Smooth muscle cell (in vitro differentiated cells): ENCODE data around the gene ZMYND19. TPM values are rescaled to one million over a fixed set of nuclear protein-coding genes. Genes with fewer than 3 reads are reported as not detected.

Source experiments
- DNase-seq: peaks from one replicate; lab custom pipeline; 2025; ENCODE audit not compliant: unreplicated experiment; lab: John Stamatoyannopoulos, UW
- H2AFZ ChIP-seq: fragments of 200-600 bp; sonication (generic); 2 replicates; pipeline ENCODE4 v1.6.0; 2016; ENCODE audit warnings: antibody characterized with exemption, low read depth, mild to moderate bottlenecking
- H3F3A ChIP-seq: fragments of 200-600 bp; sonication (generic); 2 replicates; pipeline ENCODE4 v1.6.0; 2017; ENCODE audit warnings: antibody characterized with exemption, low read depth
- H3K27ac ChIP-seq: fragments of 200-600 bp; sonication (generic); 2 replicates; pipeline ENCODE4 v1.5.1; 2016; ENCODE audit warnings: low read depth, mild to moderate bottlenecking
- H3K27me3 ChIP-seq: fragments of 200-600 bp; sonication (generic); 2 replicates; pipeline ENCODE4 v1.6.1; 2016; ENCODE audit warnings: low read depth, mild to moderate bottlenecking
- H3K36me3 ChIP-seq: fragments of 200-600 bp; sonication (generic); 2 replicates; pipeline ENCODE4 v1.5.1; 2016; ENCODE audit warnings: low read depth
- H3K4me1 ChIP-seq: fragments of 200-600 bp; sonication (generic); 2 replicates; pipeline ENCODE4 v1.5.1; 2016; ENCODE audit warnings: low read depth
- H3K4me2 ChIP-seq: fragments of 200-600 bp; sonication (generic); 2 replicates; pipeline ENCODE4 v1.6.0; 2016; ENCODE audit warnings: mild to moderate bottlenecking
- H3K4me3 ChIP-seq: fragments of 200-600 bp; sonication (generic); 2 replicates; pipeline ENCODE4 v1.5.1; 2016; ENCODE audit warnings: mild to moderate bottlenecking
- H3K79me2 ChIP-seq: fragments of 200-600 bp; sonication (generic); 2 replicates; pipeline ENCODE4 v1.6.0; 2016; ENCODE audit warnings: low read depth, mild to moderate bottlenecking
- H3K9ac ChIP-seq: fragments of 200-600 bp; sonication (generic); 2 replicates; pipeline ENCODE4 v1.6.0; 2016; ENCODE audit warnings: low read depth
- H3K9me3 ChIP-seq: fragments of 200-600 bp; sonication (generic); replicated peaks from 2 replicates; pipeline ENCODE4 v1.5.1; 2016; ENCODE audit warnings: low read depth
- H4K20me1 ChIP-seq: fragments of 200-600 bp; sonication (generic); 2 replicates; pipeline ENCODE4 v1.6.0; 2016; ENCODE audit warnings: low read depth
- WGBS: methylation state at CpG from one replicate; pipeline ENCODE4 v1.1.7; 2016; ENCODE audit warnings: low lambda C conversion rate; 5-methylcytosine and 5-hydroxymethylcytosine counted together
- polyA plus RNA-seq: library from polyadenylated mRNA; unstranded; fragments of >200 nt; fragmentation: Nextera tagmentation; extraction: Ambion mirVana; gene quantifications from 2 replicates; pipeline ENCODE4 v1.2.1, GENCODE V29; 2016
- total RNA-seq: library from RNA; depleted of rRNA; stranded (reverse); fragments of >200 nt; gene quantifications from 2 replicates; pipeline ENCODE4 v1.2.3, GENCODE V29; 2014
- TF ChIP-seq, protein P1 (sequence below): fragments of 200-600 bp; sonication (generic); IDR thresholded peaks from 2 replicates; pipeline ENCODE4 v1.5.1; 2017; ENCODE audit warnings: borderline replicate concordance, mild to moderate bottlenecking, antibody characterized with exemption; ENCODE audit not compliant: insufficient read depth, poor library complexity, severe bottlenecking

Gene ZMYND19
- total and polyA plus RNA-seq, 2 experiments from 2014 or later: 16.6 to 37.8 TPM

- Histone ChIP-seq H3K4me3 (no peak overlapping the region), H2AFZ (no peak overlapping the region), H3K9me3 (no peaks in the 10 kb centered on the region), H3F3A (no peaks in the 10 kb centered on the region), H3K4me2 (no peak overlapping the region), H3K27ac (no peak overlapping the region), H3K79me2 (peaks cover 9% of the 10 kb centered on the region), H3K9ac (no peak overlapping the region), H3K4me1 (peaks cover 7% of the 10 kb centered on the region), H4K20me1 (peaks cover 6% of the 10 kb centered on the region), H3K27me3 (no peaks in the 10 kb centered on the region), H3K36me3 (no peaks in the 10 kb centered on the region)
- 88% methylated on average over 20 of the region's 20 CpGs for WGBS
- TF ChIP-seq, protein P1, sequence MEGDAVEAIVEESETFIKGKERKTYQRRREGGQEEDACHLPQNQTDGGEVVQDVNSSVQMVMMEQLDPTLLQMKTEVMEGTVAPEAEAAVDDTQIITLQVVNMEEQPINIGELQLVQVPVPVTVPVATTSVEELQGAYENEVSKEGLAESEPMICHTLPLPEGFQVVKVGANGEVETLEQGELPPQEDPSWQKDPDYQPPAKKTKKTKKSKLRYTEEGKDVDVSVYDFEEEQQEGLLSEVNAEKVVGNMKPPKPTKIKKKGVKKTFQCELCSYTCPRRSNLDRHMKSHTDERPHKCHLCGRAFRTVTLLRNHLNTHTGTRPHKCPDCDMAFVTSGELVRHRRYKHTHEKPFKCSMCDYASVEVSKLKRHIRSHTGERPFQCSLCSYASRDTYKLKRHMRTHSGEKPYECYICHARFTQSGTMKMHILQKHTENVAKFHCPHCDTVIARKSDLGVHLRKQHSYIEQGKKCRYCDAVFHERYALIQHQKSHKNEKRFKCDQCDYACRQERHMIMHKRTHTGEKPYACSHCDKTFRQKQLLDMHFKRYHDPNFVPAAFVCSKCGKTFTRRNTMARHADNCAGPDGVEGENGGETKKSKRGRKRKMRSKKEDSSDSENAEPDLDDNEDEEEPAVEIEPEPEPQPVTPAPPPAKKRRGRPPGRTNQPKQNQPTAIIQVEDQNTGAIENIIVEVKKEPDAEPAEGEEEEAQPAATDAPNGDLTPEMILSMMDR: no peak
- no peak for DNase-seq
These were observed 7.9 kb downstream of the ZMYND19 start for GRCh38 chr9:137582286-137582860.

GRCh38 chr9:137581361-137582285 lies 8.7 kb downstream of the ZMYND19 start:
- Histone ChIP-seq H4K20me1 (peaks cover 8% of the 10 kb centered on the region), H3K36me3 (no peaks in the 10 kb centered on the region), H2AFZ (no peak overlapping the region), H3K27ac (no peak overlapping the region), H3K4me2 (no peak overlapping the region), H3K27me3 (no peaks in the 10 kb centered on the region), H3K4me3 (no peak overlapping the region), H3F3A (no peaks in the 10 kb centered on the region), H3K4me1 (peaks cover 11% of the 10 kb centered on the region), H3K79me2 (peaks cover 17% of the 10 kb centered on the region), H3K9ac (no peak overlapping the region), H3K9me3 (no peaks in the 10 kb centered on the region)
- TF ChIP-seq, protein P1: no peak
- no peak for DNase-seq
- 96% methylated on average over 22 of the region's 22 CpGs for whole genome bisulfite sequencing

- no peak for DNase-seq
- Histone ChIP-seq H3K36me3 (no peaks in the 10 kb centered on the region), H3K79me2 (peaks cover 24% of the 10 kb centered on the region), H3K9me3 (no peaks in the 10 kb centered on the region), H3K9ac (no peak overlapping the region), H3F3A (no peaks in the 10 kb centered on the region), H3K4me2 (no peak overlapping the region), H3K4me3 (no peak overlapping the region), H3K27me3 (no peaks in the 10 kb centered on the region), H4K20me1 (peaks cover 11% of the 10 kb centered on the region), H2AFZ (no peak overlapping the region), H3K27ac (no peak overlapping the region), H3K4me1 (peaks cover 11% of the 10 kb centered on the region)
- WGBS: 95% methylated on average over 4 of the region's 4 CpGs
- TF ChIP-seq, protein P1: no peak
These were observed 9.4 kb downstream of the ZMYND19 start for GRCh38 chr9:137580954-137581322.
